ENCODE results near the gene SELENON. TPM values are rescaled to one million over a fixed set of nuclear protein-coding genes. Genes with fewer than 3 reads are reported as not detected.

SELENON gene
- total RNA-seq, 1 donor from 2014 or later: 29.5 TPM

- no peak for DNase-seq
These were observed 9.9 kb downstream of the SELENON start for GRCh38 chr1:25809929-25810328.

GRCh38 chr1:25810341-25811299 is 10.6 kb downstream of the SELENON start:
- peak; percentile 73 for DNase-seq

- no peak for DNase-seq
These were observed 11.5 kb downstream of the SELENON start for GRCh38 chr1:25811384-25812082.

DNA sequence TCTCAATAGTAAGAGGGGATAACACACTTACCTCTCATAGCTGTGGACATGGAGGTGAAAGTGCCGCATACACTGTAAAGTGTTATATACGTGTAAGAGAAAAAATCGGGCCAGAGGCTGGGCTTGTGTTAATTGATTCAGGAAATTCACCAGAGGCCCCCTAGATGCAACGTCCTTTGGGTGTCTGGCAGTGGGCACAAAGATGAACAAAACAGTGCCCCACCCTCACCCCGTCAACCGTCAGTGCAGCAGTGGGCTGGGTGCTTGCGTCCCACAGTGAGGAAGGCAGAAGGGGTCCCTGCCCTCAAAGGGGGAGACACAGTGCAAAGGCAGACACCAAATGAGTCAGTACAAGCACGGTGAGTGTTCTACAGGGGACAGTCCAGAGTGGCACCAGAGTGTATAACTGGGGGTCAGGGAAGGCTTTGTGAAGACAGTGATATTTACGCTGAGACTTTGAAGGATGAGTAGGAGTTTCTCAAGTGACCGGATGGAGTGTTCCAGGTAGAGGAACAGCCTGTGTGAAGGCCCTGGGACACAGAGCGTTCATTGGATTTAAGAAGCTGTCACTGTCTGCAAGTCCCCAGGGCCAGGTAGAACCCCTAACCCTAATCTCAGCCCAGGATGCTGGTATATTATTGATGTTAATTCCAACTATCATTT is 13.2 kb downstream of the SELENON start:
- no peak for DNase-seq

DNA sequence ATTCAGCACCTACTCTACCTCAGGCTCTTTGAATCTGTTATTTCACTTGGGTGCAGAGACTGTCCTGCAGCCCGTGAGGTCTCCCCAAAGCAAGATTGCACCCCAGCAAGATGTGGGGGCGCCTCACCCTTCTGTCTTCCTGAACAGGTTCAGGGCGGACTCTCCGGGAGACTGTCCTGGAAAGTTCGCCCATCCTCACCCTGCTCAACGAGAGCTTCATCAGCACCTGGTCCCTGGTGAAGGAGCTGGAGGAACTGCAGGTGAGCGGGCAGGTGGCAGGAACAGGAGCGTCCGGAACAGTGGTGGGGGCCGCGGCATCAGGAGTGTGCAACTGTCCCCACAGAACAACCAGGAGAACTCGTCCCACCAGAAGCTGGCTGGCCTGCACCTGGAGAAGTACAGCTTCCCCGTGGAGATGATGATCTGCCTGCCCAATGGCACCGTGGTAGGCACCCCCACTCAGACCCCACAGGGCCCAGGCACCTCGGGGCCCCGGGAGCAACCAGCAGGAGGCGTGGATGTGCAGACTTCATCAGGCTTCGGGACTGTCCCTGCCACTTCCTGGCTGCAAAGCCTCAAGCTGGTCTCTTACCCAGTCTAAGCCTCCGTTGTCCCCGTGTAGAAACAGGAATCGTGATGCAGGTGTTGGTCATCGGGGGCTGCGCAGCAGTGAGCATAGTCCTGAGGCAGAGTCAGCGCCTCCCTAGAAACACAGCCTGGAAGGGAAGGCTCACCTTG is 13.9 kb downstream of the SELENON start:
- DNase-seq: no peak

GRCh38 chr1:25814549-25815087 is 14.6 kb downstream of the SELENON start:
- peak; percentile 42 for DNase-seq

DNA sequence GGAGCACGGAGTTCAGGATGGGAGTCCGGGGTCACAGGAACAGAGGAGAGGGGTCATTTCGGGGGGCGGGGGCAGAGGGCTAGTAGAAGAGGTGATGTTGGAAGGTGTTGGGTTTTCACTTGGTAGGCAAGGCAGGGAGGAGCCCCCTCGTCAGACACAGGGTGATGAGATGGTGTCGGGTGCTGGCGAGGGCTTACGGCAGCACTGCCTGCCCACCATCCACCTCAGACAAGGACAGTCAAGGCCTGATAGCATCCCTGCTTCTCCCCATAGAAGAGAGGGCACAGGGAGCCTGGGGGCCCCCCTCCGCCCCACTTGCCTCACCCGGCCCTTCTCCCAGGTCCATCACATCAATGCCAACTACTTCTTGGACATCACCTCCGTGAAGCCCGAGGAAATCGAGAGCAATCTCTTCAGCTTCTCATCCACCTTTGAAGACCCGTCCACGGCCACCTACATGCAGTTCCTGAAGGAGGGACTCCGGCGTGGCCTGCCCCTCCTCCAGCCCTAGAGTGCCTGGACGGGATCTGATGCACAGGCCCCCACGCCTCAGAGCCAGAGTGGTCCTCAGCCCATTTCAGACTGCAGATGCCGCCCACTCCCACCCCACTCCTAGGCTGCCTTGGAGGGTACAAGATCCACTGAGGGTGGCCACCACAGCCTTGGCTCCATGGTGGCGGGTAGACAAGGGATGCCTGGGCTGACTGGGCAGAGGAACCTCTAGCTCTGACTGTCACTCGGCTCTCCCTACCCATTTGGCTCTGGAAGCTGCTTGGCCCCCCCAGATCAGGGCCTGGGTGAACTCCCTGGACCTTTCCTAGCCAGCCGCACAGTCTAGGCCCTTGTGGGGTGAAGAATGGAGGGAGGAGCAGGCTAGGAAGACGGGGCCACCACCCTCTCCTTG is 15.5 kb downstream of the SELENON start:
- DNase-seq: no peak

DNA sequence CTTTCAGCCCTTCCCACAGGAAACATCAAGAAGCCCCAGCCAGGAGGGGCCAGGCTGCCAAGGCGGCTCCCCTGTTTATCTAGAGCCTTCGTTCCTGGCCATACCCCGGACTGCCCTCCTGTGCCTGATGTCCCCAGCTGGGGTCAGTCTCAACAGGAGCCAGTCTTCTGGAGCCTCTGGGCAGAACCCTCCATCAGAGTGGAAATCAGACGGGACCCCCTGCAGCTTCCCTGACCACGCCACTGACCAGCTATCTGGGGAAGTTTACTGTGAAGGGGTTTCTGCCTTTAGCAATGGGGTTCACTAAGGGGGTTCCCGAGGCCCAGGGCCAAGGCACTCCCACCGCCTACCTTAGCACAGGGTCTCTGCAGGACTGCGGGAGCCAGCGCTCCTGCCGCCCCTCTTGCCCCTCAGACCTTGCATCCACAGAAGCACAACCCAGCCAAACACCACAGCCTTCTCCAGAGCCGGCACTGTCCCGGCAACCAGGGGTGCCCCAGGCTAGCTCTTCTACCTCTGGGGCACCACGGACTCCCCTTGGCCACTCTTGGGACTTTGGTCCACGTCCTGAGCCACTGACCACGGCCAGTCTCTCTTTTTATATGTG is 16.2 kb downstream of the SELENON start:
- DNase-seq: no peak

GRCh38 chr1:25817840-25818501 is 18.0 kb downstream of the SELENON start:
- no peak for DNase-seq

GRCh38 chr1:25818569-25818968 is 18.6 kb downstream of the SELENON start:
- no peak for DNase-seq

- peak; percentile 94 for DNase-seq
These were observed 19.7 kb downstream of the SELENON start, which contains the start of gene MTFR1L for GRCh38 chr1:25819491-25820246. Gene MTFR1L, plus strand, starts transcription at chr1:25819954. Its CDS starts 3,151 bp downstream, at chr1:25823105.

GRCh38 chr1:25820247-25821111 is 20.5 kb downstream of the SELENON start:
- peak; percentile 47 for DNase-seq

GRCh38 chr1:25821112-25821476 is 21.1 kb downstream of the SELENON start:
- no peak for DNase-seq

DNA sequence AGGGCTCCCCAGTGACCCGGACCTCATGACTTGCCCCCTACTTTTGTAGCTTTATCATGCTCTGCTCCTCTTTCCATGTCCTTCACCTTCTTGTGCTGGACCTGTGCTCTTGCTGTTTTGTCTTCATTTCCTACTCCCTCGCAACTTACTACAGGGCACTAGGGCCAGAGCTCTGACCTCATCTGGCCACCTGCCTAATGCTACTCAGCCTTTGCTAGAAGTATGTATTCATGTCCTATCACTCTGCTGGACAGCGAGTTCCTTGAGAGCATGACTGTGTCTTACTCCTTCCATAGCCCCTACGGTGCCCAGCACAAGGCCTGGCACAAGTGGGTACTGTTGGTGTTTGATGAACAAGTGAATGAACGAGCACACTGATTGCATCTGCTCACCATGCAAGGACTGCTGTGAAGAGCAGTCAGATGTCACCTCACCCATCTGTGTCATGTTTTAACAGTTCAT is 21.7 kb downstream of the SELENON start:
- no peak for DNase-seq

- DNase-seq: no peak
These were observed 25.6 kb downstream of the SELENON start for GRCh38 chr1:25825605-25826004.

DNA sequence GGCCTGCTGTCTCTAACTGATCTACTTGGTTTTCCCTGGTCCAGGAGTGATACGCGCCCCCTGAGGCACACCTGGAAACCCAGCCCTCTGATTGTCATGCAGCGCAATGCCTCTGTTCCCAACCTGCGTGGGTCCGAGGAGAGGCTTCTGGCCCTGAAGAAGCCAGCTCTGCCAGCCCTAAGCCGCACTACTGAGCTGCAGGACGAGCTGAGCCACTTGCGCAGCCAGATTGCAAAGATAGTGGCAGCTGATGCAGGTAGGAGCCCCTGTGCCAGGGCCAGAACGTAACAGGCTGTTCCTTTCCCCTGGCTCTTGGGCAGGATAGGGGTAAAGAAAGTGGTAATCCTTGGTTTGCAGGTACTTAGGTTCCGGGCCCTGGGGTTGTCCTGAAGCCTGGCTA is 26.6 kb downstream of the SELENON start:
- no peak for DNase-seq

DNA sequence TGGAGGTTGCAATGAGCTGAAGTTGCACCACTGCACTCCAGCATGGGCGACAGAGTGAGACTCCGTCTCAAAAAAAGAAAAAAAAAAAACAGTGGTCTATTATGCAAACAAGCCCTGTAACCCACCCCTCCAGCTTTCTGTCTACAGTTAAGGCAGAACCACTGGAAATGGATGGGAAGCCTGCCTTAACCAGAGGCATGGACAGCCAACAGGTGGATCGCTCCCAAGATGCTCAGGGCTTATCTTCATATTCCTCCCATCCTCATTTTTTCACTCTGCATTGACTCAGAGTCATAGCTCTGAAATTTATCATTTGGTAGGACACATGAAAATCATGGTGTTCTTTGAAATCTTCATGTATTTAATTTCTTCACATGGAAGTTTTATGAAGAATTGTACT is 28.5 kb downstream of the SELENON start:
- no peak for DNase-seq

- DNase-seq: no peak
These were observed 29.1 kb downstream of the SELENON start for GRCh38 chr1:25829046-25829445.

All from tongue (tissue), 2 donors.